Muscle layer of duodenum (tissue), 2 donors: ENCODE data around the gene UNC13C.

Source experiments
- H3K27ac ChIP-seq: one replicate; pipeline ENCODE4 v1.7.0; 2013; ENCODE audit warnings: mild to moderate bottlenecking, low read length
- H3K27me3 ChIP-seq: one replicate; pipeline ENCODE4 v1.7.0; 2013; ENCODE audit warnings: low read depth, mild to moderate bottlenecking, control low read depth, low read length
- H3K36me3 ChIP-seq, 2 donors: one replicate each; pipeline ENCODE4 v1.7.0; 2013; ENCODE audit warnings: low read length in 2 of 2, control low read depth in 1 of 2, mild to moderate bottlenecking in 1 of 2; ENCODE audit not compliant: insufficient read depth in 2 of 2, control insufficient read depth in 1 of 2
- H3K4me1 ChIP-seq, 2 donors: one replicate each; pipeline ENCODE4 v1.7.0; 2013; ENCODE audit warnings: low read length in 2 of 2, mild to moderate bottlenecking in 2 of 2, control low read depth in 1 of 2, moderate library complexity in 1 of 2; ENCODE audit not compliant: insufficient read depth in 2 of 2, control insufficient read depth in 1 of 2
- H3K4me3 ChIP-seq, 2 donors: one replicate each; pipeline ENCODE4 v1.7.0; 2013; ENCODE audit warnings: low read length in 2 of 2, low read depth in 1 of 2, mild to moderate bottlenecking in 1 of 2
- H3K9me3 ChIP-seq, 2 donors: one replicate each; pipeline ENCODE4 v1.7.0; 2013; ENCODE audit warnings: low read length in 2 of 2, control low read depth in 1 of 2, mild to moderate bottlenecking in 1 of 2; ENCODE audit not compliant: control insufficient read depth in 1 of 2
- donor health status: healthy.

UNC13C gene

GRCh38 chr15:54608876-54609835 is 630.9 kb downstream of the UNC13C start:
- Histone ChIP-seq H3K27ac (no peak overlapping the region), H3K4me3 (no peak overlapping the region), H3K4me1 (no peaks in the 10 kb centered on the region), H3K9me3 (no peaks in the 10 kb centered on the region), H3K36me3 (no peaks in the 10 kb centered on the region), H3K27me3 (no peaks in the 10 kb centered on the region)

- H3K9me3 ChIP-seq = no peaks in the 10 kb centered on the region
- no peaks in the 10 kb centered on the region for H3K36me3 ChIP-seq
- H3K27me3 ChIP-seq = no peaks in the 10 kb centered on the region
- no peak overlapping the region for H3K4me3 ChIP-seq
- H3K4me1 ChIP-seq = no peaks in the 10 kb centered on the region
- H3K27ac ChIP-seq = no peak overlapping the region
Measured at GRCh38 chr15:54618120-54618519, 639.9 kb downstream of the UNC13C start.

GRCh38 chr15:54619180-54619579 is 640.9 kb downstream of the UNC13C start:
- H3K36me3 ChIP-seq = no peaks in the 10 kb centered on the region
- no peak overlapping the region for H3K4me3 ChIP-seq
- no peaks in the 10 kb centered on the region for H3K4me1 ChIP-seq

GRCh38 chr15:54620916-54621315 is 642.7 kb downstream of the UNC13C start:
- Histone ChIP-seq H3K27ac (no peak overlapping the region), H3K9me3 (no peaks in the 10 kb centered on the region), H3K4me3 (no peak overlapping the region), H3K36me3 (no peaks in the 10 kb centered on the region), H3K4me1 (no peaks in the 10 kb centered on the region), H3K27me3 (no peaks in the 10 kb centered on the region)

More at GRCh38 chr15:54619180-54619579, 640.9 kb downstream of the UNC13C start:
- Histone ChIP-seq H3K27ac (no peak overlapping the region), H3K27me3 (no peaks in the 10 kb centered on the region), H3K9me3 (no peaks in the 10 kb centered on the region)

- Histone ChIP-seq H3K36me3 (no peaks in the 10 kb centered on the region), H3K4me3 (no peak overlapping the region), H3K27ac (no peak overlapping the region), H3K4me1 (no peaks in the 10 kb centered on the region), H3K27me3 (no peaks in the 10 kb centered on the region), H3K9me3 (peaks cover 0 to 6% of the 10 kb centered on the region in 2 donors)
Measured at GRCh38 chr15:54636147-54636546, 657.9 kb downstream of the UNC13C start.

GRCh38 chr15:54638666-54639065 is 660.4 kb downstream of the UNC13C start:
- Histone ChIP-seq H3K27ac (no peak overlapping the region), H3K36me3 (no peaks in the 10 kb centered on the region), H3K4me3 (no peak overlapping the region), H3K4me1 (no peaks in the 10 kb centered on the region), H3K9me3 (peaks cover 0 to 6% of the 10 kb centered on the region in 2 donors), H3K27me3 (no peaks in the 10 kb centered on the region)

GRCh38 chr15:54640873-54641272 is 662.6 kb downstream of the UNC13C start:
- Histone ChIP-seq H3K9me3 (peaks cover 0 to 8% of the 10 kb centered on the region in 2 donors), H3K36me3 (no peaks in the 10 kb centered on the region), H3K27me3 (no peaks in the 10 kb centered on the region), H3K4me1 (no peaks in the 10 kb centered on the region), H3K4me3 (no peak overlapping the region), H3K27ac (no peak overlapping the region)

- no peaks in the 10 kb centered on the region for H3K36me3 ChIP-seq
- no peaks in the 10 kb centered on the region for H3K27me3 ChIP-seq
- H3K9me3 ChIP-seq = peaks cover 0 to 11% of the 10 kb centered on the region in 2 donors
- no peak overlapping the region for H3K27ac ChIP-seq
- H3K4me3 ChIP-seq = no peak overlapping the region
- no peaks in the 10 kb centered on the region for H3K4me1 ChIP-seq
Measured at GRCh38 chr15:54644796-54645195, 666.6 kb downstream of the UNC13C start.

GRCh38 chr15:54659646-54660045 is 681.4 kb downstream of the UNC13C start:
- Histone ChIP-seq H3K4me1 (no peaks in the 10 kb centered on the region), H3K9me3 (no peaks in the 10 kb centered on the region), H3K27ac (no peak overlapping the region), H3K4me3 (no peak overlapping the region), H3K36me3 (no peaks in the 10 kb centered on the region), H3K27me3 (no peaks in the 10 kb centered on the region)

GRCh38 chr15:54660356-54660755 is 682.1 kb downstream of the UNC13C start:
- no peaks in the 10 kb centered on the region for H3K4me1 ChIP-seq
- H3K4me3 ChIP-seq = no peak overlapping the region
- no peaks in the 10 kb centered on the region for H3K27me3 ChIP-seq
- no peaks in the 10 kb centered on the region for H3K9me3 ChIP-seq
- no peak overlapping the region for H3K27ac ChIP-seq
- no peaks in the 10 kb centered on the region for H3K36me3 ChIP-seq

- Histone ChIP-seq H3K4me3 (no peak overlapping the region), H3K36me3 (no peaks in the 10 kb centered on the region), H3K27me3 (no peaks in the 10 kb centered on the region), H3K9me3 (peaks cover 0 to 11% of the 10 kb centered on the region in 2 donors), H3K4me1 (no peaks in the 10 kb centered on the region), H3K27ac (no peak overlapping the region)
Measured at GRCh38 chr15:54675241-54675640, 697.0 kb downstream of the UNC13C start.
